HL-60 (cell line): ENCODE data around the gene ZCCHC24.

ENCODE experiments used
- DNase-seq, 2 experiments: peaks; one replicate each; pipeline ENCODE4 v3.0.0-alpha.2; 2010 to 2020; ENCODE audit warnings: low read depth in 1 of 2, low spot score in 1 of 2
- H3K27ac ChIP-seq: fragments of 250-450 bp; sonication (Bioruptor Pico); replicated peaks from 2 replicates; pipeline ENCODE4 v1.5.1; 2020; ENCODE audit warnings: mild to moderate bottlenecking, moderate library complexity
- H3K27me3 ChIP-seq: fragments of 250-450 bp; sonication (Bioruptor Pico); 2 replicates; pipeline ENCODE4 v1.5.1; 2021; ENCODE audit warnings: mild to moderate bottlenecking, moderate library complexity; ENCODE audit not compliant: insufficient read depth, poor library complexity, severe bottlenecking
- H3K4me3 ChIP-seq: replicated peaks from 2 replicates; pipeline ENCODE4 v1.5.1; 2011; ENCODE audit warnings: mild to moderate bottlenecking, control low read depth, low read length; ENCODE audit not compliant: insufficient read depth
- GABPA ChIP-seq: IDR thresholded peaks from 2 replicates; pipeline ENCODE4 v1.6.1; 2012; ENCODE audit warnings: low read depth
- POLR2AphosphoS5 ChIP-seq: IDR thresholded peaks from 2 replicates; pipeline ENCODE4 v1.6.1; 2012; ENCODE audit warnings: low read depth
- SPI1 ChIP-seq: IDR thresholded peaks from 2 replicates; pipeline ENCODE4 v1.6.1; 2012; ENCODE audit warnings: low read depth, mild to moderate bottlenecking, borderline replicate concordance
- TF ChIP-seq, protein P1 (sequence below): IDR thresholded peaks from 2 replicates; pipeline ENCODE4 v1.6.1; 2012; ENCODE audit warnings: low read depth; ENCODE audit not compliant: insufficient replicate concordance
- TF ChIP-seq, protein P2 (sequence below): IDR thresholded peaks from one replicate; pipeline ENCODE4 v1.5.1; 2011; ENCODE audit warnings: low read length, control low read depth, inconsistent platforms; ENCODE audit not compliant: insufficient read depth

The ZCCHC24 gene

DNA sequence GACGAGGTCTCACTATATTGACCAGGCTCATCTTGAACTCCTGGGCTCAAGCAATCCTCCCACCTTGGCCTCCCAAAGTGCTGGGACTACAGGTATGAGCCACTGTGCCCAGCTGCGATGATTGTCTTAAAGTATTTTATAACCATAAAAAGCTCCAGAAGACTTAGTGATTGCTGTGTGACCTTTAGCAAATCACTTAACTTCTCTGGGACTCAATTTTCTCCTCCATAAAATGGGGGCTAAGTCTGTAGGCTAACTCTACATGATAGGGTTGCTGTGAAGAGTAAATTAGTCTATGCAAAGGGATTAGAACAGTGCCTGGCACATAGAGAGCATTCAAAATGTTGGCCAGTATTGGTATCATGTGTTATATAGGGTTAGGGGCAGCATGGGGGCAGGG, 55.4 kb downstream of the ZCCHC24 start:
- H3K27me3 ChIP-seq = no peaks in the 10 kb centered on the region
- H3K27ac ChIP-seq = no peak overlapping the region
- TF ChIP-seq GABPA = no peak
- TF ChIP-seq, protein P1, sequence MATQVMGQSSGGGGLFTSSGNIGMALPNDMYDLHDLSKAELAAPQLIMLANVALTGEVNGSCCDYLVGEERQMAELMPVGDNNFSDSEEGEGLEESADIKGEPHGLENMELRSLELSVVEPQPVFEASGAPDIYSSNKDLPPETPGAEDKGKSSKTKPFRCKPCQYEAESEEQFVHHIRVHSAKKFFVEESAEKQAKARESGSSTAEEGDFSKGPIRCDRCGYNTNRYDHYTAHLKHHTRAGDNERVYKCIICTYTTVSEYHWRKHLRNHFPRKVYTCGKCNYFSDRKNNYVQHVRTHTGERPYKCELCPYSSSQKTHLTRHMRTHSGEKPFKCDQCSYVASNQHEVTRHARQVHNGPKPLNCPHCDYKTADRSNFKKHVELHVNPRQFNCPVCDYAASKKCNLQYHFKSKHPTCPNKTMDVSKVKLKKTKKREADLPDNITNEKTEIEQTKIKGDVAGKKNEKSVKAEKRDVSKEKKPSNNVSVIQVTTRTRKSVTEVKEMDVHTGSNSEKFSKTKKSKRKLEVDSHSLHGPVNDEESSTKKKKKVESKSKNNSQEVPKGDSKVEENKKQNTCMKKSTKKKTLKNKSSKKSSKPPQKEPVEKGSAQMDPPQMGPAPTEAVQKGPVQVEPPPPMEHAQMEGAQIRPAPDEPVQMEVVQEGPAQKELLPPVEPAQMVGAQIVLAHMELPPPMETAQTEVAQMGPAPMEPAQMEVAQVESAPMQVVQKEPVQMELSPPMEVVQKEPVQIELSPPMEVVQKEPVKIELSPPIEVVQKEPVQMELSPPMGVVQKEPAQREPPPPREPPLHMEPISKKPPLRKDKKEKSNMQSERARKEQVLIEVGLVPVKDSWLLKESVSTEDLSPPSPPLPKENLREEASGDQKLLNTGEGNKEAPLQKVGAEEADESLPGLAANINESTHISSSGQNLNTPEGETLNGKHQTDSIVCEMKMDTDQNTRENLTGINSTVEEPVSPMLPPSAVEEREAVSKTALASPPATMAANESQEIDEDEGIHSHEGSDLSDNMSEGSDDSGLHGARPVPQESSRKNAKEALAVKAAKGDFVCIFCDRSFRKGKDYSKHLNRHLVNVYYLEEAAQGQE = no peak
- TF ChIP-seq POLR2AphosphoS5 = no peak
- TF ChIP-seq, protein P2, sequence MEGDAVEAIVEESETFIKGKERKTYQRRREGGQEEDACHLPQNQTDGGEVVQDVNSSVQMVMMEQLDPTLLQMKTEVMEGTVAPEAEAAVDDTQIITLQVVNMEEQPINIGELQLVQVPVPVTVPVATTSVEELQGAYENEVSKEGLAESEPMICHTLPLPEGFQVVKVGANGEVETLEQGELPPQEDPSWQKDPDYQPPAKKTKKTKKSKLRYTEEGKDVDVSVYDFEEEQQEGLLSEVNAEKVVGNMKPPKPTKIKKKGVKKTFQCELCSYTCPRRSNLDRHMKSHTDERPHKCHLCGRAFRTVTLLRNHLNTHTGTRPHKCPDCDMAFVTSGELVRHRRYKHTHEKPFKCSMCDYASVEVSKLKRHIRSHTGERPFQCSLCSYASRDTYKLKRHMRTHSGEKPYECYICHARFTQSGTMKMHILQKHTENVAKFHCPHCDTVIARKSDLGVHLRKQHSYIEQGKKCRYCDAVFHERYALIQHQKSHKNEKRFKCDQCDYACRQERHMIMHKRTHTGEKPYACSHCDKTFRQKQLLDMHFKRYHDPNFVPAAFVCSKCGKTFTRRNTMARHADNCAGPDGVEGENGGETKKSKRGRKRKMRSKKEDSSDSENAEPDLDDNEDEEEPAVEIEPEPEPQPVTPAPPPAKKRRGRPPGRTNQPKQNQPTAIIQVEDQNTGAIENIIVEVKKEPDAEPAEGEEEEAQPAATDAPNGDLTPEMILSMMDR = no peak
- no peak for TF ChIP-seq SPI1
- no peak for DNase-seq
- no peak overlapping the region for H3K4me3 ChIP-seq

DNA sequence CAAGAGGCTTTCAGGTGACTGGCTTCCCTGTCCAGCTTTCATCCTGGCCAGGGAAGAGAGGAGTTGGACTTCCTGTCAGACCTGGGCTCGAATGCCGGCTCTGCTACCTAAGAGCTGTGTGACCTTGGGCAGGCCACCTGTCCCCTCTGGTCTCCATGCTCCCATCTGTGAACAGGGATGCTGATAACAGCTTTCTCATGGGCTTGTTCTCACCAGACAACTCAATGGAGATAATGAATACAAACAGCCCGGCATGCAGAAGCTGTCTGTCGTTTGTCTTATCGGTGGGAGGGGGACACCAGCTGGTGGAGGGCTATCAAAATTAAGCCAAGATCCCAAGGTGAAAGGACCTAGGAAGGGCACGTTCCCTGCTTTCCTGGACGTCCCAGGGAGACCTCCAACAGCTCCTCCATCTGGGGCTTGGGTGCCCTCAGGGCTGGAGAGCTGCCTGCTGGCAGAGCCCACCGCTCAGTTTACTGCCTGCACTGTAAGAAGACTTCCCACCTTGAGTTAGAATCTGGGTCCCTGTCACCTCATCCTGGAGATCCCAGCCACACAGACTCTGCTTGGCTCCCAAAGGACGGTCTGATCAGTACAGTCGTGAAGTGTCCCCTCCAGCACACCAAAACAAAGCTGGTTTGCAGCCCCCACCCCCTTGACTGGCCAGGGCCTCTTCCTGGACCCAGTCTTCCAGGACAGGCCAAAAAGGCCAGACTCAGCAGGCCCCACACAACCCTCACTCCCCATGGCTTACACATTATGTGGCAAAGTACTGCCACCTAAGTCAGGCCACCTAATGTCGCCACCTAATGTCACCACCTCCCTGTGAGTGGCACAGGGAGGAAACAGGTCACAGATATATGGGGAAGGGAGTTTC, 57.2 kb downstream of the ZCCHC24 start:
- DNase-seq = no peak
- Histone ChIP-seq H3K4me3 (no peak overlapping the region), H3K27ac (no peak overlapping the region), H3K27me3 (no peaks in the 10 kb centered on the region)
- TF ChIP-seq, protein P2 = no peak

DNA sequence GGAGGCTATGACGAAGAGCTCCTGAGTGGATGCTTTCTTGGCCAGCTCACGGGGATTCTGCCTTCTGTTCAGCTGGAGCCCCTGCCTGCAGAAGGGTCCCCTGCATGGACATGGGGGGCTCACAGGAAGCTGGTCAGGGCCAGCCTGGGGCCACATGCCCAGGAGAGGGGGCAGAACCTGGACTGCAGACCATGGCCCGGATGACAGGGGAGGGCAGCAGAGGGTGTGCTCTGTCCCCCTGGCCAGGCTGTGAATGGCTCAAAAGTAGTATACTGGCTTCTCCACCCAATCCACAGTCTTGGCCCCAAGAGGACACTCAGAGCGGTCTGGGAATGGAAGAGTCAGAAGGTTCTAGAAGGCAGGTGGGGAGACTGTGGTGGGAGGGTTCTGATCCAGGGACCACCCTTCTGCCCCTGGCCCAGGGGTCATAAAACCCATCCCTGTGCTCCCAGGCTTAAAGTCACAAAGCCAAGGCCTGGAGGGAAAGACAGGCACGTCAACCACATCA, 57.9 kb downstream of the ZCCHC24 start:
- H3K27ac ChIP-seq = no peak overlapping the region
- no peaks in the 10 kb centered on the region for H3K27me3 ChIP-seq
- DNase-seq = no peak
- TF ChIP-seq, protein P2 = no peak
- TF ChIP-seq SPI1 (no peak), POLR2AphosphoS5 (no peak)
- no peak overlapping the region for H3K4me3 ChIP-seq

DNA sequence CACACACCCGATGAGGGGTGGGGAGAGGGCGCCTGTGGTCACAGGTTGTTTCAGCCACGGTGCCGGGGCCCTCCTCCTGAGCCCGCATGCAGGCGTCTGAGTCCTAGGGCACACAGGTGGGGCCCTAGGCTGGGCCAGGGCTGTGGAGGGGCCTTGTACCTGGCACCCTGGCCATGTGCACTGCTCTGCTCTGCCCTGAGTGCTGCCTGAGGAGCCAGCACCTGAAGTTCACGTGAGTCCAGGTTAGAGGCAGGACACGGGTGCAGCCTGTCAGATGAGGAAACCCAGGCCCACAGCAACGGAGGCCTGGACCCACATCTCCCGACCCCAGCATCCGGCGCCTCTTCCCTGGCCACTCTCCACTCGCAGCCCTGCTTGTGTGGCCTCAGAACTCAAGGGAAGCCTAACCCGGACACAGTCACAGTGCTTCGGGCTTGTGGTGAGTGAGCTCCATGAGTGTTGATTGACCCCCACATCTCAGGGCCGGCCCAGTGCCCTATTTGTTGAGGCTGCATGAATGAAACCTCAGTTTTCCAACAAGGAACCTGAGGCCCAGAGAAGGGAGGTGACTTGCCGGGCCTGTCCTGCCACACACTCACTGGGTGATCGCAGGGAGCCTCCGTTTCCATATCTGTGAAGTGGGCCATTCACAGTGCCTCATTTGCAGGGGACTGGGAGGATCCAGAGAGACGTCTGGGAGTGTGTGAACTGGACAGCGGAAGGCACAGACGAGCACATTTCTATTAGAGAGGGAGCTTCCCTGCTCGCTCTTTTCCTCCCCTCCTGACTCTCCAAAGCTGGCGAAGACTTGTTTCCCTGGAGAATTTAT, 58.6 kb downstream of the ZCCHC24 start:
- no peak for DNase-seq
- no peaks in the 10 kb centered on the region for H3K27me3 ChIP-seq

More for the DNA sequence above, 58.6 kb downstream of the ZCCHC24 start:
- TF ChIP-seq GABPA (no peak), SPI1 (no peak), POLR2AphosphoS5 (no peak)
- TF ChIP-seq, protein P2 = no peak
- TF ChIP-seq, protein P1 = no peak
- no peak overlapping the region for H3K4me3 ChIP-seq
- H3K27ac ChIP-seq = no peak overlapping the region
